Smooth muscle cell (in vitro differentiated cells): ENCODE results near the gene MGRN1. TPM values are rescaled to one million over a fixed set of nuclear protein-coding genes. Genes with fewer than 3 reads are reported as not detected.

Experiments
- DNase-seq: peaks from one replicate; lab custom pipeline; 2025; ENCODE audit not compliant: unreplicated experiment; lab: John Stamatoyannopoulos, UW
- H2AFZ ChIP-seq: fragments of 200-600 bp; sonication (generic); 2 replicates; pipeline ENCODE4 v1.6.0; 2016; ENCODE audit warnings: antibody characterized with exemption, low read depth, mild to moderate bottlenecking
- H3F3A ChIP-seq: fragments of 200-600 bp; sonication (generic); 2 replicates; pipeline ENCODE4 v1.6.0; 2017; ENCODE audit warnings: antibody characterized with exemption, low read depth
- H3K27ac ChIP-seq: fragments of 200-600 bp; sonication (generic); 2 replicates; pipeline ENCODE4 v1.5.1; 2016; ENCODE audit warnings: low read depth, mild to moderate bottlenecking
- H3K27me3 ChIP-seq: fragments of 200-600 bp; sonication (generic); 2 replicates; pipeline ENCODE4 v1.6.1; 2016; ENCODE audit warnings: low read depth, mild to moderate bottlenecking
- H3K36me3 ChIP-seq: fragments of 200-600 bp; sonication (generic); 2 replicates; pipeline ENCODE4 v1.5.1; 2016; ENCODE audit warnings: low read depth
- H3K4me1 ChIP-seq: fragments of 200-600 bp; sonication (generic); 2 replicates; pipeline ENCODE4 v1.5.1; 2016; ENCODE audit warnings: low read depth
- H3K4me2 ChIP-seq: fragments of 200-600 bp; sonication (generic); 2 replicates; pipeline ENCODE4 v1.6.0; 2016; ENCODE audit warnings: mild to moderate bottlenecking
- H3K4me3 ChIP-seq: fragments of 200-600 bp; sonication (generic); 2 replicates; pipeline ENCODE4 v1.5.1; 2016; ENCODE audit warnings: mild to moderate bottlenecking
- H3K79me2 ChIP-seq: fragments of 200-600 bp; sonication (generic); 2 replicates; pipeline ENCODE4 v1.6.0; 2016; ENCODE audit warnings: low read depth, mild to moderate bottlenecking
- H3K9ac ChIP-seq: fragments of 200-600 bp; sonication (generic); 2 replicates; pipeline ENCODE4 v1.6.0; 2016; ENCODE audit warnings: low read depth
- H3K9me3 ChIP-seq: fragments of 200-600 bp; sonication (generic); replicated peaks from 2 replicates; pipeline ENCODE4 v1.5.1; 2016; ENCODE audit warnings: low read depth
- H4K20me1 ChIP-seq: fragments of 200-600 bp; sonication (generic); 2 replicates; pipeline ENCODE4 v1.6.0; 2016; ENCODE audit warnings: low read depth
- CTCF ChIP-seq: fragments of 200-600 bp; sonication (generic); IDR thresholded peaks from 2 replicates; pipeline ENCODE4 v1.5.1; 2017; ENCODE audit warnings: borderline replicate concordance, mild to moderate bottlenecking, antibody characterized with exemption; ENCODE audit not compliant: insufficient read depth, poor library complexity, severe bottlenecking
- WGBS: methylation state at CpG from one replicate; pipeline ENCODE4 v1.1.7; 2016; ENCODE audit warnings: low lambda C conversion rate; 5-methylcytosine and 5-hydroxymethylcytosine counted together
- polyA plus RNA-seq: library from polyadenylated mRNA; unstranded; fragments of >200 nt; fragmentation: Nextera tagmentation; extraction: Ambion mirVana; gene quantifications from 2 replicates; pipeline ENCODE4 v1.2.1, GENCODE V29; 2016
- total RNA-seq: library from RNA; depleted of rRNA; stranded (reverse); fragments of >200 nt; gene quantifications from 2 replicates; pipeline ENCODE4 v1.2.3, GENCODE V29; 2014

Gene MGRN1
- total and polyA plus RNA-seq, 2 experiments from 2014 or later = 22.0 to 23.2 TPM

GRCh38 chr16:4684763-4685162 is 60.1 kb downstream of the MGRN1 start:
- Histone ChIP-seq H2AFZ (no peak overlapping the region), H3K27me3 (no peaks in the 10 kb centered on the region), H3K9me3 (no peaks in the 10 kb centered on the region), H3K9ac (no peak overlapping the region), H3K4me1 (no peaks in the 10 kb centered on the region), H3K4me2 (no peak overlapping the region), H3F3A (no peaks in the 10 kb centered on the region), H3K27ac (no peak overlapping the region), H3K36me3 (no peaks in the 10 kb centered on the region), H4K20me1 (peaks cover 18% of the 10 kb centered on the region), H3K4me3 (no peak overlapping the region), H3K79me2 (no peaks in the 10 kb centered on the region)
- DNase-seq = no peak
- 93% methylated on average over 13 of the region's 13 CpGs for WGBS
- TF ChIP-seq CTCF = no peak

- Histone ChIP-seq H3K9me3 (no peaks in the 10 kb centered on the region), H3F3A (no peaks in the 10 kb centered on the region), H3K9ac (no peak overlapping the region), H3K79me2 (no peaks in the 10 kb centered on the region), H3K4me1 (no peaks in the 10 kb centered on the region), H3K27me3 (no peaks in the 10 kb centered on the region), H2AFZ (no peak overlapping the region), H3K36me3 (no peaks in the 10 kb centered on the region), H3K27ac (no peak overlapping the region), H4K20me1 (peaks cover 14% of the 10 kb centered on the region), H3K4me2 (no peak overlapping the region), H3K4me3 (no peak overlapping the region)
- no peak for TF ChIP-seq CTCF
- no peak for DNase-seq
- WGBS = 92% methylated on average over 13 of the region's 13 CpGs
These were observed 60.7 kb downstream of the MGRN1 start for GRCh38 chr16:4685292-4685691.

- H3K27me3 ChIP-seq = no peaks in the 10 kb centered on the region
- H3K9ac ChIP-seq = no peak overlapping the region
- H3F3A ChIP-seq = no peaks in the 10 kb centered on the region
- H4K20me1 ChIP-seq = peaks cover 8% of the 10 kb centered on the region
- no peak overlapping the region for H2AFZ ChIP-seq
- no peak overlapping the region for H3K4me3 ChIP-seq
- H3K27ac ChIP-seq = no peak overlapping the region
- no peaks in the 10 kb centered on the region for H3K79me2 ChIP-seq
- H3K9me3 ChIP-seq = no peaks in the 10 kb centered on the region
- no peak for TF ChIP-seq CTCF
- 96% methylated on average over 38 of the region's 38 CpGs for WGBS
- no peaks in the 10 kb centered on the region for H3K36me3 ChIP-seq
- no peaks in the 10 kb centered on the region for H3K4me1 ChIP-seq
- H3K4me2 ChIP-seq = no peak overlapping the region
- DNase-seq = no peak
These were observed 61.3 kb downstream of the MGRN1 start for GRCh38 chr16:4685776-4686496.
